Measurements from ENCODE around the gene CMYA5.

CMYA5 gene

GRCh38 chr5:79798893-79799590 is 109.4 kb downstream of the CMYA5 start:
- no peak overlapping the region for H2AFZ ChIP-seq (ENCODE audit: low read depth, low read length)
- no peaks in the 10 kb centered on the region for H3K9me3 ChIP-seq (ENCODE audit: low read length)
- no peaks in the 10 kb centered on the region for H3K36me3 ChIP-seq (ENCODE audit: insufficient read depth, low read length)
- H3K4me1 ChIP-seq (ENCODE audit: insufficient read depth, low read length) = no peaks in the 10 kb centered on the region
- H3K27me3 ChIP-seq (ENCODE audit: insufficient read depth, low read length) = no peaks in the 10 kb centered on the region
- H3K4me3 ChIP-seq (ENCODE audit: low read length) = no peak overlapping the region

- Histone ChIP-seq H3K9me3 (ENCODE audit: low read length) (no peaks in the 10 kb centered on the region), H2AFZ (ENCODE audit: low read depth, low read length) (no peak overlapping the region), H3K36me3 (ENCODE audit: insufficient read depth, low read length) (no peaks in the 10 kb centered on the region), H3K27me3 (ENCODE audit: insufficient read depth, low read length) (no peaks in the 10 kb centered on the region), H3K4me1 (ENCODE audit: insufficient read depth, low read length) (no peaks in the 10 kb centered on the region), H3K4me3 (ENCODE audit: low read length) (no peak overlapping the region)
Measured at GRCh38 chr5:79800979-79801827, 111.6 kb downstream of the CMYA5 start.

GRCh38 chr5:79802406-79802805 is 112.8 kb downstream of the CMYA5 start:
- no peak overlapping the region for H3K4me3 ChIP-seq (ENCODE audit: low read length)
- H2AFZ ChIP-seq (ENCODE audit: low read depth, low read length) = no peak overlapping the region
- no peaks in the 10 kb centered on the region for H3K27me3 ChIP-seq (ENCODE audit: insufficient read depth, low read length)
- H3K36me3 ChIP-seq (ENCODE audit: insufficient read depth, low read length) = no peaks in the 10 kb centered on the region
- no peaks in the 10 kb centered on the region for H3K4me1 ChIP-seq (ENCODE audit: insufficient read depth, low read length)
- H3K9me3 ChIP-seq (ENCODE audit: low read length) = no peaks in the 10 kb centered on the region

GRCh38 chr5:79803007-79803406 is 113.4 kb downstream of the CMYA5 start:
- Histone ChIP-seq H3K9me3 (ENCODE audit: low read length) (no peaks in the 10 kb centered on the region), H3K36me3 (ENCODE audit: insufficient read depth, low read length) (no peaks in the 10 kb centered on the region), H3K4me1 (ENCODE audit: insufficient read depth, low read length) (no peaks in the 10 kb centered on the region), H3K4me3 (ENCODE audit: low read length) (no peak overlapping the region), H3K27me3 (ENCODE audit: insufficient read depth, low read length) (no peaks in the 10 kb centered on the region), H2AFZ (ENCODE audit: low read depth, low read length) (no peak overlapping the region)

GRCh38 chr5:79806741-79807140 is 117.1 kb downstream of the CMYA5 start:
- H3K27me3 ChIP-seq (ENCODE audit: insufficient read depth, low read length) = no peaks in the 10 kb centered on the region
- H3K4me3 ChIP-seq (ENCODE audit: low read length) = no peak overlapping the region
- no peaks in the 10 kb centered on the region for H3K36me3 ChIP-seq (ENCODE audit: insufficient read depth, low read length)
- H2AFZ ChIP-seq (ENCODE audit: low read depth, low read length) = no peak overlapping the region
- H3K4me1 ChIP-seq (ENCODE audit: insufficient read depth, low read length) = no peaks in the 10 kb centered on the region
- H3K9me3 ChIP-seq (ENCODE audit: low read length) = no peaks in the 10 kb centered on the region

- peaks cover 9% of the 10 kb centered on the region for H3K4me1 ChIP-seq (ENCODE audit: insufficient read depth, low read length)
- H3K9me3 ChIP-seq (ENCODE audit: low read length) = no peaks in the 10 kb centered on the region
- no peak overlapping the region for H3K4me3 ChIP-seq (ENCODE audit: low read length)
- H3K27me3 ChIP-seq (ENCODE audit: insufficient read depth, low read length) = no peaks in the 10 kb centered on the region
- H2AFZ ChIP-seq (ENCODE audit: low read depth, low read length) = no peak overlapping the region
- H3K36me3 ChIP-seq (ENCODE audit: insufficient read depth, low read length) = no peaks in the 10 kb centered on the region
Measured at GRCh38 chr5:79809743-79810142, 120.1 kb downstream of the CMYA5 start.

GRCh38 chr5:79811081-79811480 is 121.4 kb downstream of the CMYA5 start:
- H2AFZ ChIP-seq (ENCODE audit: low read depth, low read length) = no peak overlapping the region

GRCh38 chr5:79811904-79812303 is 122.3 kb downstream of the CMYA5 start:
- H3K4me1 ChIP-seq (ENCODE audit: insufficient read depth, low read length) = peaks cover 18% of the 10 kb centered on the region
- no peak overlapping the region for H3K4me3 ChIP-seq (ENCODE audit: low read length)
- H3K36me3 ChIP-seq (ENCODE audit: insufficient read depth, low read length) = no peaks in the 10 kb centered on the region
- H3K27me3 ChIP-seq (ENCODE audit: insufficient read depth, low read length) = no peaks in the 10 kb centered on the region
- H2AFZ ChIP-seq (ENCODE audit: low read depth, low read length) = no peak overlapping the region
- H3K9me3 ChIP-seq (ENCODE audit: low read length) = no peaks in the 10 kb centered on the region

More at GRCh38 chr5:79811081-79811480, 121.4 kb downstream of the CMYA5 start:
- Histone ChIP-seq H3K36me3 (ENCODE audit: insufficient read depth, low read length) (no peaks in the 10 kb centered on the region), H3K27me3 (ENCODE audit: insufficient read depth, low read length) (no peaks in the 10 kb centered on the region), H3K4me3 (ENCODE audit: low read length) (no peak overlapping the region), H3K4me1 (ENCODE audit: insufficient read depth, low read length) (peaks cover 18% of the 10 kb centered on the region), H3K9me3 (ENCODE audit: low read length) (no peaks in the 10 kb centered on the region)

GRCh38 chr5:79814699-79815098 is 125.1 kb downstream of the CMYA5 start:
- Histone ChIP-seq H3K9me3 (ENCODE audit: low read length) (no peaks in the 10 kb centered on the region), H3K4me3 (ENCODE audit: low read length) (no peak overlapping the region), H3K27me3 (ENCODE audit: insufficient read depth, low read length) (no peaks in the 10 kb centered on the region), H3K4me1 (ENCODE audit: insufficient read depth, low read length) (peaks cover 18% of the 10 kb centered on the region), H3K36me3 (ENCODE audit: insufficient read depth, low read length) (no peaks in the 10 kb centered on the region), H2AFZ (ENCODE audit: low read depth, low read length) (no peak overlapping the region)

- H3K4me3 ChIP-seq (ENCODE audit: low read length) = no peak overlapping the region
- H3K9me3 ChIP-seq (ENCODE audit: low read length) = no peaks in the 10 kb centered on the region
- H3K27me3 ChIP-seq (ENCODE audit: insufficient read depth, low read length) = no peaks in the 10 kb centered on the region
- no peaks in the 10 kb centered on the region for H3K36me3 ChIP-seq (ENCODE audit: insufficient read depth, low read length)
- H3K4me1 ChIP-seq (ENCODE audit: insufficient read depth, low read length) = peaks cover 18% of the 10 kb centered on the region
- H2AFZ ChIP-seq (ENCODE audit: low read depth, low read length) = no peak overlapping the region
Measured at GRCh38 chr5:79816014-79816413, 126.4 kb downstream of the CMYA5 start.

- no peaks in the 10 kb centered on the region for H3K36me3 ChIP-seq (ENCODE audit: insufficient read depth, low read length)
- peaks cover 4% of the 10 kb centered on the region for H3K4me1 ChIP-seq (ENCODE audit: insufficient read depth, low read length)
Measured at GRCh38 chr5:79820648-79821047, 131.0 kb downstream of the CMYA5 start.

GRCh38 chr5:79824444-79824843 is 134.8 kb downstream of the CMYA5 start:
- Histone ChIP-seq H3K4me3 (ENCODE audit: low read length) (no peak overlapping the region), H3K4me1 (ENCODE audit: insufficient read depth, low read length) (peaks cover 7% of the 10 kb centered on the region), H2AFZ (ENCODE audit: low read depth, low read length) (no peak overlapping the region), H3K36me3 (ENCODE audit: insufficient read depth, low read length) (no peaks in the 10 kb centered on the region), H3K9me3 (ENCODE audit: low read length) (no peaks in the 10 kb centered on the region), H3K27me3 (ENCODE audit: insufficient read depth, low read length) (peaks cover 5% of the 10 kb centered on the region)

More at GRCh38 chr5:79820648-79821047, 131.0 kb downstream of the CMYA5 start:
- Histone ChIP-seq H3K4me3 (ENCODE audit: low read length) (no peak overlapping the region), H3K27me3 (ENCODE audit: insufficient read depth, low read length) (peaks cover 2% of the 10 kb centered on the region), H2AFZ (ENCODE audit: low read depth, low read length) (no peak overlapping the region), H3K9me3 (ENCODE audit: low read length) (no peaks in the 10 kb centered on the region)

- no peak overlapping the region for H2AFZ ChIP-seq (ENCODE audit: low read depth, low read length)
- H3K27me3 ChIP-seq (ENCODE audit: insufficient read depth, low read length) = peaks cover 5% of the 10 kb centered on the region
- no peak overlapping the region for H3K4me3 ChIP-seq (ENCODE audit: low read length)
- H3K4me1 ChIP-seq (ENCODE audit: insufficient read depth, low read length) = peaks cover 7% of the 10 kb centered on the region
- H3K9me3 ChIP-seq (ENCODE audit: low read length) = no peaks in the 10 kb centered on the region
- H3K36me3 ChIP-seq (ENCODE audit: insufficient read depth, low read length) = no peaks in the 10 kb centered on the region
Measured at GRCh38 chr5:79825802-79826201, 136.2 kb downstream of the CMYA5 start.
